ENCODE results near the gene HAND1. TPM values are rescaled to one million over a fixed set of nuclear protein-coding genes. Genes with fewer than 3 reads are reported as not detected.

HAND1 gene
- total and polyA plus RNA-seq, 2 experiments from 2014 or later: not detected

GRCh38 chr5:154498591-154498990 lies 20.6 kb upstream of the HAND1 start (continued):
- TF ChIP-seq CTCF (conservative IDR thresholded peaks at IDR 0.05; ENCODE audit: low read depth in 2 of 2) (no peak), EZH2 (IDR thresholded peaks at IDR 0.05; ENCODE audit: low read depth, unreplicated experiment) (no peak), CREB1 (CRISPR knock-in tag; IDR thresholded peaks at IDR 0.05; ENCODE audit: low read depth) (no peak), NANOG (IDR thresholded peaks at IDR 0.05; ENCODE audit: borderline replicate concordance) (no peak), STAT1 (IDR thresholded peaks at IDR 0.05; ENCODE audit: unreplicated experiment) (no peak), EZH2phosphoT487 (IDR thresholded peaks at IDR 0.05; ENCODE audit: unreplicated experiment) (no peak), JUNB (IDR thresholded peaks at IDR 0.05; ENCODE audit: unreplicated experiment) (no peak)
- TF ChIP-seq, protein P1, sequence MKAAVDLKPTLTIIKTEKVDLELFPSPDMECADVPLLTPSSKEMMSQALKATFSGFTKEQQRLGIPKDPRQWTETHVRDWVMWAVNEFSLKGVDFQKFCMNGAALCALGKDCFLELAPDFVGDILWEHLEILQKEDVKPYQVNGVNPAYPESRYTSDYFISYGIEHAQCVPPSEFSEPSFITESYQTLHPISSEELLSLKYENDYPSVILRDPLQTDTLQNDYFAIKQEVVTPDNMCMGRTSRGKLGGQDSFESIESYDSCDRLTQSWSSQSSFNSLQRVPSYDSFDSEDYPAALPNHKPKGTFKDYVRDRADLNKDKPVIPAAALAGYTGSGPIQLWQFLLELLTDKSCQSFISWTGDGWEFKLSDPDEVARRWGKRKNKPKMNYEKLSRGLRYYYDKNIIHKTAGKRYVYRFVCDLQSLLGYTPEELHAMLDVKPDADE (IDR thresholded peaks at IDR 0.05): no peak

DNA sequence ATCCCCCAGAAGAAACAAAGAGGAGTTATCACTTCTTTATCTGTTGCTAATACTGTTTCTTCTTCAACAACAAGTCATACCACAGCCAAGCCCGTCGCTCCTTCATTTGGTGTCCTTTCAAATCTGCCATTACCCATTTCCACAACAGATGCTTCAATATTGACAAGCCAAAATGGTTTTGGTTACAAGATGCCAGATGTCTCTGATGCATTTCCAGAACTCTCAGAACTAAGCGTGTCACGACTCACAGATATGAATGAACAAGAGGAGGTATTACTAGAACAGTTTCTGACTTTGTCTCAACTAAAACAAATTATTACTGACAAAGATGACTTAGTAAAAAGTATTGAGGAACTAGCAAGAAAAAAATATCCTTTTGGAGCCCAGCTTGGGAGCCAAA lies 16.0 kb upstream of the HAND1 start:
- Histone ChIP-seq H3K27ac (ENCODE audit: low read depth) (no peak overlapping the region), H3K4me3 (no peak overlapping the region), H2AFZ (no peak overlapping the region), H4K20me1 (replicated peaks; ENCODE audit: insufficient read depth) (no peaks in the 10 kb centered on the region), H3K79me2 (replicated peaks; ENCODE audit: insufficient read depth) (no peaks in the 10 kb centered on the region), H3K4me2 (no peak overlapping the region), H3F3A (replicated peaks; ENCODE audit: low read depth) (no peaks in the 10 kb centered on the region), H3K36me3 (ENCODE audit: insufficient read depth) (no peaks in the 10 kb centered on the region), H3K9me2 (ENCODE audit: insufficient read depth) (no peaks in the 10 kb centered on the region), H3K4me1 (ENCODE audit: insufficient read depth) (no peaks in the 10 kb centered on the region), H3K27me3 (ENCODE audit: insufficient read depth) (peaks cover 33% of the 10 kb centered on the region)
- H3K27ac Mint-ChIP-seq: no peak overlapping the region
- H3K27me3 Mint-ChIP-seq (ENCODE audit: insufficient read depth, low read depth, poor library complexity): peaks cover 11% of the 10 kb centered on the region
- no peaks in the 10 kb centered on the region for H3K4me1 Mint-ChIP-seq
- no peaks in the 10 kb centered on the region; the same call in 2 of the 3 replicates for H3K9me3 Mint-ChIP-seq
- ATAC-seq (no peak), DNase-seq (ENCODE audit: low spot score) (no peak)
- no peak overlapping the region for H3K4me3 Mint-ChIP-seq
- H3K36me3 Mint-ChIP-seq (ENCODE audit: low read depth): no peaks in the 10 kb centered on the region
- TF ChIP-seq REST (IDR thresholded peaks at IDR 0.05; ENCODE audit: unreplicated experiment): no peak
- TF ChIP-seq, protein P1 (IDR thresholded peaks at IDR 0.05): no peak
- TF ChIP-seq ZNF114 (CRISPR knock-in tag; IDR thresholded peaks at IDR 0.05): no peak
- TF ChIP-seq CTCF (conservative IDR thresholded peaks at IDR 0.05; ENCODE audit: low read depth in 2 of 2): no peak
- TF ChIP-seq EZH2 (IDR thresholded peaks at IDR 0.05; ENCODE audit: low read depth, unreplicated experiment): no peak
- TF ChIP-seq NANOG (IDR thresholded peaks at IDR 0.05; ENCODE audit: borderline replicate concordance): no peak
- TF ChIP-seq EZH2phosphoT487 (IDR thresholded peaks at IDR 0.05; ENCODE audit: unreplicated experiment): no peak
- TF ChIP-seq POLR2AphosphoS5 (IDR thresholded peaks at IDR 0.05; ENCODE audit: low read depth): no peak
- no peak for TF ChIP-seq JUNB (IDR thresholded peaks at IDR 0.05; ENCODE audit: unreplicated experiment)
